Transverse colon (tissue), 4 donors: Measurements from ENCODE around the gene LHX2. TPM values are rescaled to one million over a fixed set of nuclear protein-coding genes. Genes with fewer than 3 reads are reported as not detected.
A peak's percentile ranks its signal among the peaks of the same experiment; 100 is the strongest.

Experiments
- DNase-seq: peaks from one replicate; pipeline ENCODE4 v3.0.0-alpha.2; 2019
- H3K27ac ChIP-seq, 4 donors: fragments of 200-600 bp; sonication (generic); 2 replicates each; pipeline ENCODE4 v1.5.1; 2016 to 2018; ENCODE audit warnings: inconsistent platforms in 4 of 4
- H3K27me3 ChIP-seq: fragments of 200-600 bp; sonication (generic); 2 replicates; pipeline ENCODE4 v1.5.1; 2017; ENCODE audit warnings: inconsistent platforms
- H3K36me3 ChIP-seq, 4 donors: fragments of 200-600 bp; sonication (generic); 2 replicates each; pipeline ENCODE4 v1.5.1; 2017 to 2019; ENCODE audit warnings: inconsistent platforms in 4 of 4
- H3K4me1 ChIP-seq, 4 donors: fragments of 200-600 bp; sonication (generic); 2 replicates each; pipeline ENCODE4 v1.5.1; 2017 to 2020; ENCODE audit warnings: inconsistent platforms in 4 of 4
- H3K4me3 ChIP-seq, 4 donors: fragments of 200-600 bp; sonication (generic); 1 replicate in 1 of 4; 2 replicates in 3 of 4; pipeline versions ENCODE4 v1.5.1 to v1.6.1; 2017 to 2019; ENCODE audit warnings: inconsistent platforms in 4 of 4
- H3K9me3 ChIP-seq, 2 donors: fragments of 200-600 bp; sonication (generic); 2 replicates each; pipeline ENCODE4 v1.5.1; 2017 to 2019; ENCODE audit warnings: inconsistent platforms in 2 of 2
- EP300 ChIP-seq: sonication (generic); formaldehyde crosslinking; IDR thresholded peaks from one replicate; pipeline ENCODE4 v1.6.1; 2017; ENCODE audit warnings: antibody characterized with exemption, low read depth
- POLR2A ChIP-seq: fragments of 450-650 bp; IDR thresholded peaks from one replicate; pipeline ENCODE4 v1.6.1; 2016; ENCODE audit warnings: antibody characterized with exemption, mild to moderate bottlenecking, moderate library complexity
- POLR2AphosphoS5 ChIP-seq, 3 donors: sonication (generic); formaldehyde crosslinking; IDR thresholded peaks; one replicate each; pipeline ENCODE4 v1.6.1; 2016; ENCODE audit warnings: antibody characterized with exemption in 3 of 3
- WGBS, 2 donors: methylation state at CpG; one replicate each; pipeline ENCODE4 v1.1.5; 2018; ENCODE audit warnings: low coverage in 1 of 2; 5-methylcytosine and 5-hydroxymethylcytosine counted together
- in situ Hi-C, 4 donors: fragments of 200-750 bp; cut with MboI; loops; one replicate each; pipeline versions ENCODE4 v1.15.0 to v1.15.1; 2017; ENCODE audit warnings: low sequenced_read_pairs in 3 of 4, low pct_ligation_motif_present in 1 of 4, low pct_unique_long_range_greater_than_20kb in 1 of 4
- intact Hi-C: fragments of 100-400 bp; cut with DNase I; formaldehyde crosslinking; loops from one replicate; pipeline ENCODE4 v1.15.1; 2023; ENCODE audit warnings: low total_unique reads
- total RNA-seq, 4 donors: library from RNA; depleted of rRNA; stranded (reverse); fragments of >200 nt; gene quantifications; one replicate each; pipeline ENCODE4 v1.1.0, GENCODE V29; 2016
- TF ChIP-seq, protein P1 (sequence below), 5 experiments: fragments of 200-600 bp in 3 of 5; fragments of 450-650 bp in 2 of 5; sonication (generic) in 3 of 5; IDR thresholded peaks; 1 replicate in 2 of 5; 2 replicates in 3 of 5; pipeline ENCODE4 v1.5.1; 2016 to 2017; ENCODE audit warnings: antibody characterized with exemption in 5 of 5, inconsistent platforms in 3 of 5, mild to moderate bottlenecking in 2 of 5, moderate library complexity in 1 of 5

LHX2 gene
- total RNA-seq, 4 donors from 2014 or later: not detected

DNA sequence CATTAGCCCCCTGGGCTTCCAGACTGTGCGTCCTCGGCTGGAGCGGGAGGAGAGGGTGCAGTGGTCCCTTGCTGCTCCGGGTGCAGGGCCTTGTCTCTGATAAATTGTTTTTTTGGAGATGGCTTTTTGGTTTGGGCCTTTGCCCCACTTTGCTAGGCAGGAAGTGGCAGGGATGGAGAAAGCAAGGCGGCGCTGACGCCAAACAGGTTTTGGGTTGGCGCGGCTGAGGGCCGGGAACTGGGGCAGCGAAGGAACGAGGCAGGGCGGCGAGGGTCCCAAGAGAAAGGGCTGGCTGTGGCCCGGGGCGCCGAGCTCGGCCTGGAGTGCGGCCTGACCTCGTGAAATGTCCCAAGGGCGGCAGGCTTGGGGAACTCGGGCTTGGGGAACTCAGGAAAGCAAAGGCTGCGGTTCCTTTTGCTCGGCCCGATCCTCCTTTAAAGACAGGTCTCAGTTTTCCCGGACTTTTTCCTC, 4.1 kb downstream of the LHX2 start:
- Histone ChIP-seq H3K4me3 (no peak overlapping the region), H3K4me1 (peaks cover 27 to 60% (median 56%) of the 10 kb centered on the region in 4 donors), H3K9me3 (no peaks in the 10 kb centered on the region), H3K27me3 (peaks cover 100% of the 10 kb centered on the region), H3K36me3 (no peaks in the 10 kb centered on the region), H3K27ac (no peak overlapping the region)
- no peak for DNase-seq
- WGBS, 2 donors: 16% methylated on average over 22 of the region's 26 CpGs; no CpG with 5 or more reads in 1 of the 2 donors
- in situ Hi-C loops: no loop called here
- intact Hi-C loops: no loop called here
- TF ChIP-seq, protein P1, sequence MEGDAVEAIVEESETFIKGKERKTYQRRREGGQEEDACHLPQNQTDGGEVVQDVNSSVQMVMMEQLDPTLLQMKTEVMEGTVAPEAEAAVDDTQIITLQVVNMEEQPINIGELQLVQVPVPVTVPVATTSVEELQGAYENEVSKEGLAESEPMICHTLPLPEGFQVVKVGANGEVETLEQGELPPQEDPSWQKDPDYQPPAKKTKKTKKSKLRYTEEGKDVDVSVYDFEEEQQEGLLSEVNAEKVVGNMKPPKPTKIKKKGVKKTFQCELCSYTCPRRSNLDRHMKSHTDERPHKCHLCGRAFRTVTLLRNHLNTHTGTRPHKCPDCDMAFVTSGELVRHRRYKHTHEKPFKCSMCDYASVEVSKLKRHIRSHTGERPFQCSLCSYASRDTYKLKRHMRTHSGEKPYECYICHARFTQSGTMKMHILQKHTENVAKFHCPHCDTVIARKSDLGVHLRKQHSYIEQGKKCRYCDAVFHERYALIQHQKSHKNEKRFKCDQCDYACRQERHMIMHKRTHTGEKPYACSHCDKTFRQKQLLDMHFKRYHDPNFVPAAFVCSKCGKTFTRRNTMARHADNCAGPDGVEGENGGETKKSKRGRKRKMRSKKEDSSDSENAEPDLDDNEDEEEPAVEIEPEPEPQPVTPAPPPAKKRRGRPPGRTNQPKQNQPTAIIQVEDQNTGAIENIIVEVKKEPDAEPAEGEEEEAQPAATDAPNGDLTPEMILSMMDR (IDR thresholded peaks at IDR 0.05): no peak
- no peak for TF ChIP-seq POLR2A
- no peak for TF ChIP-seq EP300
- no peak for TF ChIP-seq POLR2AphosphoS5 (IDR thresholded peaks at IDR 0.05)

DNA sequence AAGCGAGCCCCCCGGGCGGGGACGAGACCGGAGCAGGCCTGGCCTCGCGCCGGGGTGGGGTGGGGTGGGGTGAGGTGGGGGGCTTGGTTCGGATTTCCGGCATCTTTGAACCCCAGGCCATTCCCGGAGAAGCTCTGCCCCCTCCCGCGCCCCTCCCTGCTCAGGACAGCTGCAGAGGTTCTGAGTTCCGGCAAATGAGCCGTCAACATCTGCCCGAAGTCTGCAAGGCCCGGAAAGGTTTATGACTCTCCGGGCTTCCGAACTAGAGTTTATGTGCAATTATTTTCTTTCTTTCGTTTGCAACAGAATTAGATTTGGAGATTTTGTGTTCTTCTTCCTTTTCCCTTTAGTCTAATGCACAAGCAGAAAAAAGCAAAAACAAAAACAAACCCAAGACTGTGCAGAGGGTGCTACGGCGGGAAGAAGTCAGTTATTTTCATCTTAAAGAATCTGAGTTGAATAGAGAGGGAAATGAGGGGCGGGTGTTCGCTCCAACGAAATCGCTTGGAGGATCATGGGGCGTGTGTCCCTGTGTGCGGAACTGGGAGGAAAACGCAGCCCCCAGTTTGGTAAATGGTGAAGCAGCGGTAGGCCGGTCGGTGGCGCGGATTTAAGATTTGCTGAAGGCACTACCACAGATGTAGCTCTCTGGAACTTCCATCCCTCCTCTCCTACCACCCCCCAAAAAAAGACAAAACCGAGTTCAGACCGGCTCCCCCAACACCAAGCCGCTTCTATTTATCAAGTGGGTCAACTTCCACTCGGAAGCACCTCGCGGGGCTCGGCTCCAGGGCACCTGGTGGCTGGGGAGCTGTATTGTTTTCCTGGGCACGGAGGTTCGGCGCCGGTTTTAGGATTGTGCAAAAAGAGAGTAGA, 4.8 kb downstream of the LHX2 start:
- intact Hi-C loops: no loop called here
- no peaks in the 10 kb centered on the region for H3K36me3 ChIP-seq
- no peak overlapping the region for H3K27ac ChIP-seq
- in situ Hi-C loops: no loop called here
- TF ChIP-seq, protein P1 (IDR thresholded peaks at IDR 0.05): peak in 2 of 5 experiments; percentile 12 to 18
- TF ChIP-seq POLR2A (no peak), POLR2AphosphoS5 (IDR thresholded peaks at IDR 0.05) (peak in 2 of 3 donors; percentile 37 to 52), EP300 (no peak)
- no peak for DNase-seq
- 10 to 13% methylated on average over 18 to 42 of the region's 45 CpGs for WGBS, 2 donors
- H3K27me3 ChIP-seq: peaks cover 100% of the 10 kb centered on the region
- H3K9me3 ChIP-seq: no peaks in the 10 kb centered on the region
- H3K4me1 ChIP-seq: peaks cover 27 to 53% (median 49%) of the 10 kb centered on the region in 4 donors
- H3K4me3 ChIP-seq: peak overlapping the region in 1 of 4 donors; percentile 34

DNA sequence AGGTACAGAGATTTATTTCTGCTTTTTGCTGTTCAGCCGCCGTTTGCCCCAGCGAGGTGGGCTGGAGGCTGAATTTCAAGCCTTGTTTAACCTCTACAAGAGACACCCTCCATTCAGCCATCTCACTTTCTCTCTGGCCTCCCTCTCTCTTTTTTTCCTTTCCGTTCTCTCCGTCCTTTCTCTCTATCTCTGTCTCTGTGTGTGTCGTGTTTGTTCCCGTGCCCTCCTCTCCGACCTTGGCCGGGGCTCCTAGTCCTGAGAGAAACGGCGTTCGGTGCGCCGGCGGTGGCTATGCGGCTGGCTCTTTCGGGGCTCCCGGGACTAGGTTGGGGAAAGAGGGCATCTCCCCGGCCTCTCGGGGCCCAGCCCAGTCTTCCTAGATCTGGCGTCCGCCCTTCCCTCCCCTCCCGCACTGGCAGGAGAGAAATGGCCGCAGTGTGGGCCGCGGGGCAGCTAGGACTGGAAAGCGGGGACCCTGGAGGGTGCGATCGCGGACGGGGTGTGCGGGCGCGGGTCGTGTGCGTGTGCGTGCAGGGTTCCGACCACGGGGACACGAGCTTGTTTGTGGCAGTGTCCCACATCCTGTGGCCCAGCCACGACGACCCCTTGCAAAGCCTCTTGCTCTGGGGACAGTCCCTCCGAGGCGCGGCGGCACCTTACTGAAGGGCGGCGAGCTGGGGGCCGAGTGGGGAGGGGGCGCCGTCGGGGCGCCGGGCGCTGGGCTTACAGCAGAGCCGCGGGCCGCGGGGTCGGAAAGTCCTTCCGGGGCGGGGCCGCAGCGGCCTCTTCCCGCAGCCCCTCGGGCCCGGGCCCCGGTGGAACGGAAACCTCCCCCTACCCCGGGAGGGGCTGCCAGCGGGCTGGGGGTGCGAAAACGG, 5.7 kb downstream of the LHX2 start:
- WGBS, 2 donors: 7 to 13% methylated on average over 6 to 44 of the region's 73 CpGs
- H3K4me1 ChIP-seq: peaks cover 26 to 44% (median 41%) of the 10 kb centered on the region in 4 donors
- DNase-seq: no peak
- in situ Hi-C loops: no loop called here
- peak overlapping the region in 1 of 4 donors; percentile 34 for H3K4me3 ChIP-seq
- H3K9me3 ChIP-seq: no peaks in the 10 kb centered on the region
- no peak overlapping the region for H3K27ac ChIP-seq
- H3K36me3 ChIP-seq: no peaks in the 10 kb centered on the region
- peaks cover 100% of the 10 kb centered on the region for H3K27me3 ChIP-seq
- TF ChIP-seq EP300 (no peak), POLR2AphosphoS5 (IDR thresholded peaks at IDR 0.05) (no peak), POLR2A (no peak)
- TF ChIP-seq, protein P1 (IDR thresholded peaks at IDR 0.05): no peak
- intact Hi-C loops: no loop called here
